HEK293 (cell line): Measurements from ENCODE around the gene ANKRD53.

Experiments used
- KLF17 ChIP-seq: fragments of 450-650 bp; formaldehyde crosslinking; IDR thresholded peaks from 2 replicates; pipeline ENCODE4 v1.5.1; 2016; ENCODE audit warnings: missing biosample characterization, missing genetic modification characterization
- SP3 ChIP-seq: fragments of 450-650 bp; formaldehyde crosslinking; IDR thresholded peaks from 2 replicates; pipeline ENCODE4 v1.5.1; 2016; ENCODE audit warnings: missing biosample characterization, missing genetic modification characterization
- ZBTB21 ChIP-seq: fragments of 450-650 bp; formaldehyde crosslinking; IDR thresholded peaks from 2 replicates; pipeline ENCODE4 v1.5.1; 2017; ENCODE audit warnings: missing biosample characterization, missing genetic modification characterization
- ZFP41 ChIP-seq: fragments of 450-650 bp; formaldehyde crosslinking; IDR thresholded peaks from 2 replicates; pipeline ENCODE4 v1.5.1; 2016; ENCODE audit warnings: missing biosample characterization, missing genetic modification characterization, borderline replicate concordance
- ZNF112 ChIP-seq: fragments of 450-650 bp; formaldehyde crosslinking; IDR thresholded peaks from 2 replicates; pipeline ENCODE4 v1.5.0; 2017; ENCODE audit warnings: missing biosample characterization, missing genetic modification characterization
- ZNF114 ChIP-seq: fragments of 450-650 bp; formaldehyde crosslinking; IDR thresholded peaks from 2 replicates; pipeline ENCODE4 v1.5.0; 2017; ENCODE audit warnings: missing biosample characterization, missing genetic modification characterization
- ZNF132 ChIP-seq: fragments of 450-650 bp; formaldehyde crosslinking; IDR thresholded peaks from 2 replicates; pipeline ENCODE4 v1.5.1; 2017; ENCODE audit warnings: missing biosample characterization, missing genetic modification characterization, borderline replicate concordance
- ZNF16 ChIP-seq: fragments of 450-650 bp; formaldehyde crosslinking; IDR thresholded peaks from 2 replicates; pipeline ENCODE4 v1.5.1; 2016; ENCODE audit warnings: low read depth, missing biosample characterization, missing genetic modification characterization
- ZNF175 ChIP-seq: fragments of 450-650 bp; formaldehyde crosslinking; IDR thresholded peaks from 2 replicates; pipeline ENCODE4 v1.5.1; 2016; ENCODE audit warnings: missing biosample characterization, missing genetic modification characterization
- ZNF24 ChIP-seq: fragments of 450-650 bp; formaldehyde crosslinking; IDR thresholded peaks from 2 replicates; pipeline ENCODE4 v1.5.1; 2016; ENCODE audit warnings: missing biosample characterization, missing genetic modification characterization
- ZNF335 ChIP-seq: fragments of 450-650 bp; formaldehyde crosslinking; conservative IDR thresholded peaks from 2 replicates; pipeline ENCODE4 v1.5.1; 2016; ENCODE audit warnings: missing biosample characterization, missing genetic modification characterization
- ZNF354C ChIP-seq: fragments of 450-650 bp; formaldehyde crosslinking; IDR thresholded peaks from 2 replicates; pipeline ENCODE4 v1.5.1; 2016; ENCODE audit warnings: missing biosample characterization, missing genetic modification characterization, low read depth, borderline replicate concordance
- ZNF423 ChIP-seq: fragments of 450-650 bp; formaldehyde crosslinking; IDR thresholded peaks from 2 replicates; pipeline ENCODE4 v1.5.1; 2016; ENCODE audit warnings: missing biosample characterization, missing genetic modification characterization
- ZNF549 ChIP-seq: fragments of 450-650 bp; IDR thresholded peaks from 2 replicates; pipeline ENCODE4 v1.5.1; 2018; ENCODE audit warnings: missing biosample characterization, missing genetic modification characterization, mild to moderate bottlenecking, inconsistent platforms, moderate library complexity
- ZNF555 ChIP-seq: fragments of 450-650 bp; formaldehyde crosslinking; conservative IDR thresholded peaks from 2 replicates; pipeline ENCODE4 v1.5.1; 2017; ENCODE audit warnings: missing biosample characterization, mild to moderate bottlenecking, missing genetic modification characterization, inconsistent platforms
- ZNF561 ChIP-seq: fragments of 450-650 bp; IDR thresholded peaks from 2 replicates; pipeline ENCODE4 v1.5.1; 2018; ENCODE audit warnings: missing biosample characterization, missing genetic modification characterization, borderline replicate concordance
- ZNF571 ChIP-seq: fragments of 450-650 bp; formaldehyde crosslinking; IDR thresholded peaks from 2 replicates; pipeline ENCODE4 v1.5.0; 2017; ENCODE audit warnings: missing biosample characterization, missing genetic modification characterization
- ZNF76 ChIP-seq: fragments of 450-650 bp; formaldehyde crosslinking; IDR thresholded peaks from 2 replicates; pipeline ENCODE4; 2016; ENCODE audit warnings: low read depth, missing biosample characterization, missing genetic modification characterization, borderline replicate concordance
- ZNF843 ChIP-seq: fragments of 450-650 bp; formaldehyde crosslinking; IDR thresholded peaks from 2 replicates; pipeline ENCODE4 v1.5.1; 2016; ENCODE audit warnings: missing biosample characterization, missing genetic modification characterization
- TF ChIP-seq, protein P1 (sequence below): fragments of 450-650 bp; formaldehyde crosslinking; IDR thresholded peaks from 2 replicates; pipeline ENCODE4 v1.5.1; 2017; ENCODE audit warnings: missing biosample characterization, missing genetic modification characterization
- TF ChIP-seq, protein P2 (sequence below): fragments of 450-650 bp; formaldehyde crosslinking; IDR thresholded peaks from 2 replicates; pipeline ENCODE4 v1.5.1; 2016; ENCODE audit warnings: missing biosample characterization, missing genetic modification characterization
- TF ChIP-seq, protein P3 (sequence below): fragments of 450-650 bp; formaldehyde crosslinking; IDR thresholded peaks from 2 replicates; pipeline ENCODE4 v1.5.1; 2017; ENCODE audit warnings: missing biosample characterization, missing genetic modification characterization
- TF ChIP-seq, protein P4 (sequence below): fragments of 450-650 bp; formaldehyde crosslinking; IDR thresholded peaks from 2 replicates; pipeline ENCODE4 v1.5.1; 2016; ENCODE audit warnings: missing biosample characterization, missing genetic modification characterization
- TF ChIP-seq, protein P5 (sequence below): fragments of 450-650 bp; IDR thresholded peaks from 2 replicates; pipeline ENCODE4 v1.5.1; 2018; ENCODE audit warnings: missing biosample characterization, mild to moderate bottlenecking, missing genetic modification characterization

The ANKRD53 gene

DNA sequence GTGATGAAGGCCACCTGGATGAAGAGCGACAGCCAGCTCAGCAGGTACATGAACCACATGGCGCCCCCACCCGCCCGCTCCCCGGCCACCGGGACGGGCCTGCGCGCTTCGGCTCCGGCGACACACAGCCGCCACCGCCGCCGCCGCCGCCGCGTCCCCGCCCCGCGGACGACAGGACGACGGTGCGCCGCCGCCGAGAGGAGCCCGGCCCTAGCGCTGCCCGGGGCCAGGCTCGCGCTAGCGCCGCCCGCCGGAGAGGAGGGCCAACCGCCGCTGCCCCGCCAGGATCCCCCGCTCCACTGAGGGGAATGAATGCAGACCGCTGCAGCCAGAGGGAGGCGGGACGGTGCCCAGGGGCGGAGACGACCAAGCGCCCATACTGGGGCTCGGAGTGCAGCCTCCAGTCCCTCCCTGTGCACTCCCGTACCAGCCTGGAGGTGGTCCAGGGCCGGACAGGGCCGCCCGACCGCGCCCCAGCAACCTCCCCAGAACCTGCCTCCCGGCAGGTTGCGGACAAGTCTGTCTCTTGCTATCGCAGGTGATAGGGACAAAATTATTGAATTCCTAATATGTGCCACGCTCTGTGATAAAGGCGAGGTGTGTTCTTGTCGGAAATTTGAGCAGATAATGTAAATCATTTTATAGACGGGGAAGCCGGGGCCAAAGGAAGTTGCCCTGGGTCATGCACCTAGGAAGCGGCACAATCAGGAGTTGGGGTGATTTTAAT, 16.4 kb downstream of the ANKRD53 start, which contains the start of gene TEX261 (continued):
- TF ChIP-seq, protein P1, sequence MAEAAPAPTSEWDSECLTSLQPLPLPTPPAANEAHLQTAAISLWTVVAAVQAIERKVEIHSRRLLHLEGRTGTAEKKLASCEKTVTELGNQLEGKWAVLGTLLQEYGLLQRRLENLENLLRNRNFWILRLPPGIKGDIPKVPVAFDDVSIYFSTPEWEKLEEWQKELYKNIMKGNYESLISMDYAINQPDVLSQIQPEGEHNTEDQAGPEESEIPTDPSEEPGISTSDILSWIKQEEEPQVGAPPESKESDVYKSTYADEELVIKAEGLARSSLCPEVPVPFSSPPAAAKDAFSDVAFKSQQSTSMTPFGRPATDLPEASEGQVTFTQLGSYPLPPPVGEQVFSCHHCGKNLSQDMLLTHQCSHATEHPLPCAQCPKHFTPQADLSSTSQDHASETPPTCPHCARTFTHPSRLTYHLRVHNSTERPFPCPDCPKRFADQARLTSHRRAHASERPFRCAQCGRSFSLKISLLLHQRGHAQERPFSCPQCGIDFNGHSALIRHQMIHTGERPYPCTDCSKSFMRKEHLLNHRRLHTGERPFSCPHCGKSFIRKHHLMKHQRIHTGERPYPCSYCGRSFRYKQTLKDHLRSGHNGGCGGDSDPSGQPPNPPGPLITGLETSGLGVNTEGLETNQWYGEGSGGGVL, result no peak
- TF ChIP-seq ZNF843 (tag by site-specific recombination) (no peak), ZNF354C (no peak), ZNF24 (tag by site-specific recombination) (0 out of 2 replicates have a peak, but pooled peaks have one; percentile 34), ZNF76 (tag by site-specific recombination) (no peak), ZNF555 (tag by site-specific recombination) (no peak), ZNF335 (tag by site-specific recombination) (peak; percentile 65; the same call in 1 of the 2 replicates), ZNF571 (tag by site-specific recombination) (no peak), SP3 (peak; percentile 84), ZFP41 (no peak), ZNF549 (tag by site-specific recombination) (no peak), ZNF423 (tag by site-specific recombination) (no peak), ZNF175 (tag by site-specific recombination) (no peak), ZNF114 (no peak), ZNF16 (tag by site-specific recombination) (no peak), ZNF132 (tag by site-specific recombination) (no peak), ZNF112 (tag by site-specific recombination) (no peak), KLF17 (tag by site-specific recombination) (no peak), ZNF561 (tag by site-specific recombination) (peak; percentile 34; the same call in 1 of the 2 replicates), ZBTB21 (tag by site-specific recombination) (no peak)
- TF ChIP-seq, protein P2, sequence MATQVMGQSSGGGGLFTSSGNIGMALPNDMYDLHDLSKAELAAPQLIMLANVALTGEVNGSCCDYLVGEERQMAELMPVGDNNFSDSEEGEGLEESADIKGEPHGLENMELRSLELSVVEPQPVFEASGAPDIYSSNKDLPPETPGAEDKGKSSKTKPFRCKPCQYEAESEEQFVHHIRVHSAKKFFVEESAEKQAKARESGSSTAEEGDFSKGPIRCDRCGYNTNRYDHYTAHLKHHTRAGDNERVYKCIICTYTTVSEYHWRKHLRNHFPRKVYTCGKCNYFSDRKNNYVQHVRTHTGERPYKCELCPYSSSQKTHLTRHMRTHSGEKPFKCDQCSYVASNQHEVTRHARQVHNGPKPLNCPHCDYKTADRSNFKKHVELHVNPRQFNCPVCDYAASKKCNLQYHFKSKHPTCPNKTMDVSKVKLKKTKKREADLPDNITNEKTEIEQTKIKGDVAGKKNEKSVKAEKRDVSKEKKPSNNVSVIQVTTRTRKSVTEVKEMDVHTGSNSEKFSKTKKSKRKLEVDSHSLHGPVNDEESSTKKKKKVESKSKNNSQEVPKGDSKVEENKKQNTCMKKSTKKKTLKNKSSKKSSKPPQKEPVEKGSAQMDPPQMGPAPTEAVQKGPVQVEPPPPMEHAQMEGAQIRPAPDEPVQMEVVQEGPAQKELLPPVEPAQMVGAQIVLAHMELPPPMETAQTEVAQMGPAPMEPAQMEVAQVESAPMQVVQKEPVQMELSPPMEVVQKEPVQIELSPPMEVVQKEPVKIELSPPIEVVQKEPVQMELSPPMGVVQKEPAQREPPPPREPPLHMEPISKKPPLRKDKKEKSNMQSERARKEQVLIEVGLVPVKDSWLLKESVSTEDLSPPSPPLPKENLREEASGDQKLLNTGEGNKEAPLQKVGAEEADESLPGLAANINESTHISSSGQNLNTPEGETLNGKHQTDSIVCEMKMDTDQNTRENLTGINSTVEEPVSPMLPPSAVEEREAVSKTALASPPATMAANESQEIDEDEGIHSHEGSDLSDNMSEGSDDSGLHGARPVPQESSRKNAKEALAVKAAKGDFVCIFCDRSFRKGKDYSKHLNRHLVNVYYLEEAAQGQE (tag by site-specific recombination), result no peak
- TF ChIP-seq, protein P3, sequence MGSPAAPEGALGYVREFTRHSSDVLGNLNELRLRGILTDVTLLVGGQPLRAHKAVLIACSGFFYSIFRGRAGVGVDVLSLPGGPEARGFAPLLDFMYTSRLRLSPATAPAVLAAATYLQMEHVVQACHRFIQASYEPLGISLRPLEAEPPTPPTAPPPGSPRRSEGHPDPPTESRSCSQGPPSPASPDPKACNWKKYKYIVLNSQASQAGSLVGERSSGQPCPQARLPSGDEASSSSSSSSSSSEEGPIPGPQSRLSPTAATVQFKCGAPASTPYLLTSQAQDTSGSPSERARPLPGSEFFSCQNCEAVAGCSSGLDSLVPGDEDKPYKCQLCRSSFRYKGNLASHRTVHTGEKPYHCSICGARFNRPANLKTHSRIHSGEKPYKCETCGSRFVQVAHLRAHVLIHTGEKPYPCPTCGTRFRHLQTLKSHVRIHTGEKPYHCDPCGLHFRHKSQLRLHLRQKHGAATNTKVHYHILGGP, result no peak
- TF ChIP-seq, protein P4, sequence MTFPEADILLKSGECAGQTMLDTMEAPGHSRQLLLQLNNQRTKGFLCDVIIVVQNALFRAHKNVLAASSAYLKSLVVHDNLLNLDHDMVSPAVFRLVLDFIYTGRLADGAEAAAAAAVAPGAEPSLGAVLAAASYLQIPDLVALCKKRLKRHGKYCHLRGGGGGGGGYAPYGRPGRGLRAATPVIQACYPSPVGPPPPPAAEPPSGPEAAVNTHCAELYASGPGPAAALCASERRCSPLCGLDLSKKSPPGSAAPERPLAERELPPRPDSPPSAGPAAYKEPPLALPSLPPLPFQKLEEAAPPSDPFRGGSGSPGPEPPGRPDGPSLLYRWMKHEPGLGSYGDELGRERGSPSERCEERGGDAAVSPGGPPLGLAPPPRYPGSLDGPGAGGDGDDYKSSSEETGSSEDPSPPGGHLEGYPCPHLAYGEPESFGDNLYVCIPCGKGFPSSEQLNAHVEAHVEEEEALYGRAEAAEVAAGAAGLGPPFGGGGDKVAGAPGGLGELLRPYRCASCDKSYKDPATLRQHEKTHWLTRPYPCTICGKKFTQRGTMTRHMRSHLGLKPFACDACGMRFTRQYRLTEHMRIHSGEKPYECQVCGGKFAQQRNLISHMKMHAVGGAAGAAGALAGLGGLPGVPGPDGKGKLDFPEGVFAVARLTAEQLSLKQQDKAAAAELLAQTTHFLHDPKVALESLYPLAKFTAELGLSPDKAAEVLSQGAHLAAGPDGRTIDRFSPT (tag by site-specific recombination), result no peak
- TF ChIP-seq, protein P5, sequence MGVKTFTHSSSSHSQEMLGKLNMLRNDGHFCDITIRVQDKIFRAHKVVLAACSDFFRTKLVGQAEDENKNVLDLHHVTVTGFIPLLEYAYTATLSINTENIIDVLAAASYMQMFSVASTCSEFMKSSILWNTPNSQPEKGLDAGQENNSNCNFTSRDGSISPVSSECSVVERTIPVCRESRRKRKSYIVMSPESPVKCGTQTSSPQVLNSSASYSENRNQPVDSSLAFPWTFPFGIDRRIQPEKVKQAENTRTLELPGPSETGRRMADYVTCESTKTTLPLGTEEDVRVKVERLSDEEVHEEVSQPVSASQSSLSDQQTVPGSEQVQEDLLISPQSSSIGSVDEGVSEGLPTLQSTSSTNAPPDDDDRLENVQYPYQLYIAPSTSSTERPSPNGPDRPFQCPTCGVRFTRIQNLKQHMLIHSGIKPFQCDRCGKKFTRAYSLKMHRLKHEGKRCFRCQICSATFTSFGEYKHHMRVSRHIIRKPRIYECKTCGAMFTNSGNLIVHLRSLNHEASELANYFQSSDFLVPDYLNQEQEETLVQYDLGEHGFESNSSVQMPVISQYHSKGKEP (tag by site-specific recombination), result peak; percentile 81
